Parathyroid adenoma (tissue), 2 donors: ENCODE measurements around the gene SNRNP48.

ENCODE experiments used
- H2AFZ ChIP-seq: fragments of 300-600 bp; sonication (generic); one replicate; pipeline ENCODE4 v1.7.0; 2017; ENCODE audit warnings: antibody characterized with exemption, mild to moderate bottlenecking
- H3K27ac ChIP-seq: fragments of 300-600 bp; sonication (generic); one replicate; pipeline ENCODE4 v1.7.0; 2017
- H3K27me3 ChIP-seq: fragments of 300-600 bp; sonication (generic); one replicate; pipeline ENCODE4 v1.7.0; 2017; ENCODE audit warnings: low read length; ENCODE audit not compliant: control insufficient read depth, insufficient read depth
- H3K36me3 ChIP-seq: fragments of 300-600 bp; sonication (generic); one replicate; pipeline ENCODE4 v1.7.0; 2017; ENCODE audit warnings: low read length; ENCODE audit not compliant: control insufficient read depth, insufficient read depth
- H3K4me1 ChIP-seq: fragments of 300-600 bp; sonication (generic); one replicate; pipeline ENCODE4 v1.7.0; 2017; ENCODE audit warnings: control low read depth
- H3K4me2 ChIP-seq: fragments of 300-600 bp; sonication (generic); one replicate; pipeline ENCODE4 v1.7.0; 2017; ENCODE audit warnings: low read length
- H3K4me3 ChIP-seq: fragments of 300-600 bp; sonication (generic); one replicate; pipeline ENCODE4 v1.7.0; 2017; ENCODE audit warnings: low read depth, low read length
- H3K79me2 ChIP-seq: fragments of 300-600 bp; sonication (generic); one replicate; pipeline ENCODE4 v1.7.0; 2017; ENCODE audit warnings: control low read depth
- H3K9ac ChIP-seq: fragments of 300-600 bp; sonication (generic); one replicate; pipeline ENCODE4 v1.7.0; 2017; ENCODE audit warnings: mild to moderate bottlenecking
- H3K9me3 ChIP-seq: fragments of 300-600 bp; sonication (generic); one replicate; pipeline ENCODE4 v1.7.0; 2017; ENCODE audit warnings: low read length; ENCODE audit not compliant: control insufficient read depth
- CTCF ChIP-seq: fragments of 300-600 bp; sonication (generic); IDR thresholded peaks from one replicate; pipeline ENCODE4 v1.7.0; 2017; ENCODE audit warnings: antibody characterized with exemption, mild to moderate bottlenecking
- donor health status: primary hyperparathyroidism.

The SNRNP48 gene

GRCh38 chr6:7594579-7595125 is 4.7 kb downstream of the SNRNP48 start:
- no peak for TF ChIP-seq CTCF
- no peak overlapping the region for H3K27ac ChIP-seq
- H3K9ac ChIP-seq: no peak overlapping the region
- H3K36me3 ChIP-seq: no peaks in the 10 kb centered on the region
- no peaks in the 10 kb centered on the region for H3K79me2 ChIP-seq
- H3K4me2 ChIP-seq: no peak overlapping the region
- no peak overlapping the region for H2AFZ ChIP-seq
- no peaks in the 10 kb centered on the region for H3K27me3 ChIP-seq
- H3K4me1 ChIP-seq: no peaks in the 10 kb centered on the region
- H3K4me3 ChIP-seq: no peak overlapping the region
- no peaks in the 10 kb centered on the region for H3K9me3 ChIP-seq

DNA sequence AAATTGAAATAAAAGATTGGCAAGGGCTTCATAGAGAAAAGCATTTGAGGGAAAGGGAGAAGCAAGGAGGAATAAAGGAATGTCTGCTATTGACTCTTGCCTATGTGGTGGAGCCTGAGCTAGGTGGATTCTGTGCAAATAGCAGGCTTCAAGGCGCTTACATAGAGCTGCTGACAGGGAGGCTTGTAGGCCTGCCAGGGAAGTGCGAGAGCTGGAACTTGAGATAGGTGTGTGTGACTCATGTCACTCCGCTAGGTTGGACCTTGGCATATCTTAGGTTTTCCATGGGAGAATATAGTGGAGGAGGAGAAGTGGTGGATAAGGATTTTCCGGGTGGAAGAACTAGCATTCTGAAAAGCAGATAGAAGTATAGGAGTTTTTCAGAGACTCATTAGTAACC is 14.0 kb downstream of the SNRNP48 start:
- Histone ChIP-seq H3K36me3 (no peaks in the 10 kb centered on the region), H2AFZ (no peak overlapping the region), H3K4me2 (no peak overlapping the region), H3K4me3 (no peak overlapping the region), H3K27me3 (no peaks in the 10 kb centered on the region), H3K9me3 (no peaks in the 10 kb centered on the region), H3K79me2 (no peaks in the 10 kb centered on the region), H3K27ac (no peak overlapping the region), H3K4me1 (no peaks in the 10 kb centered on the region), H3K9ac (no peak overlapping the region)
- TF ChIP-seq CTCF: no peak

GRCh38 chr6:7604506-7604905 is 14.5 kb downstream of the SNRNP48 start:
- no peak overlapping the region for H3K4me3 ChIP-seq
- no peak overlapping the region for H3K27ac ChIP-seq

GRCh38 chr6:7615611-7616383 is 25.8 kb downstream of the SNRNP48 start:
- Histone ChIP-seq H3K4me1 (peaks cover 2% of the 10 kb centered on the region), H3K36me3 (no peaks in the 10 kb centered on the region), H3K9me3 (no peaks in the 10 kb centered on the region), H3K79me2 (no peaks in the 10 kb centered on the region), H3K4me3 (no peak overlapping the region), H3K27ac (no peak overlapping the region), H2AFZ (peak overlapping the region; percentile 45), H3K4me2 (peak overlapping the region; percentile 51), H3K27me3 (no peaks in the 10 kb centered on the region), H3K9ac (no peak overlapping the region)
- peak; percentile 79 for TF ChIP-seq CTCF

More at GRCh38 chr6:7604506-7604905, 14.5 kb downstream of the SNRNP48 start:
- Histone ChIP-seq H2AFZ (no peak overlapping the region), H3K4me2 (no peak overlapping the region), H3K9ac (no peak overlapping the region), H3K4me1 (no peaks in the 10 kb centered on the region), H3K36me3 (no peaks in the 10 kb centered on the region), H3K79me2 (no peaks in the 10 kb centered on the region), H3K9me3 (no peaks in the 10 kb centered on the region), H3K27me3 (no peaks in the 10 kb centered on the region)
- TF ChIP-seq CTCF: no peak
